SH-SY5Y (cell line): Measurements from ENCODE around the gene SORBS2.

ENCODE experiments used
- GATA2 ChIP-seq: IDR thresholded peaks from 2 replicates; pipeline ENCODE4 v1.6.1; 2011; ENCODE audit warnings: mild to moderate bottlenecking, low read depth, low read length
- GATA3 ChIP-seq: IDR thresholded peaks from 2 replicates; pipeline ENCODE4 v1.6.1; 2011; ENCODE audit warnings: low read depth, mild to moderate bottlenecking, low read length, moderate library complexity

DNA sequence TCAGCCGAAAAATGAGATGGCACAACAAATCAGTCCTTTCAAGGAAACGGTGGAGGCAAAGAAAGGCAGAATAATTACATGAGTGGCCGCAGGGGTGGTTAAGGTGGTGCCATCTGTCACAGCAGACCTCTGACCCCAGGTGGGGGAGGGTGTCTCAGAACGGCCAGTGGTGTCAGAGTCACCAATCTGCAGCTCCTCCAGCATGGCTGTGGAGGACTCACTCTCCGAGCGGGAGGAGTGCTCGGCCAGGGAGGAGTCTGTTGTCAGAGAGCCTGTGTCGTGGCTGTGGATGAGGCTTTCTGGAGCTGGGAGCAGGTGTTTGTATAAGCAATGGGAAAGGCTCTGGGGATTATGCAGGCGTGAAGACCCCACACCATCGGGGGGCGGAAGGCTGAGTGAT, 146.3 kb downstream of the SORBS2 start:
- TF ChIP-seq GATA2 (no peak), GATA3 (no peak)
